Measurements from ENCODE around the gene MAN1C1.

DNA sequence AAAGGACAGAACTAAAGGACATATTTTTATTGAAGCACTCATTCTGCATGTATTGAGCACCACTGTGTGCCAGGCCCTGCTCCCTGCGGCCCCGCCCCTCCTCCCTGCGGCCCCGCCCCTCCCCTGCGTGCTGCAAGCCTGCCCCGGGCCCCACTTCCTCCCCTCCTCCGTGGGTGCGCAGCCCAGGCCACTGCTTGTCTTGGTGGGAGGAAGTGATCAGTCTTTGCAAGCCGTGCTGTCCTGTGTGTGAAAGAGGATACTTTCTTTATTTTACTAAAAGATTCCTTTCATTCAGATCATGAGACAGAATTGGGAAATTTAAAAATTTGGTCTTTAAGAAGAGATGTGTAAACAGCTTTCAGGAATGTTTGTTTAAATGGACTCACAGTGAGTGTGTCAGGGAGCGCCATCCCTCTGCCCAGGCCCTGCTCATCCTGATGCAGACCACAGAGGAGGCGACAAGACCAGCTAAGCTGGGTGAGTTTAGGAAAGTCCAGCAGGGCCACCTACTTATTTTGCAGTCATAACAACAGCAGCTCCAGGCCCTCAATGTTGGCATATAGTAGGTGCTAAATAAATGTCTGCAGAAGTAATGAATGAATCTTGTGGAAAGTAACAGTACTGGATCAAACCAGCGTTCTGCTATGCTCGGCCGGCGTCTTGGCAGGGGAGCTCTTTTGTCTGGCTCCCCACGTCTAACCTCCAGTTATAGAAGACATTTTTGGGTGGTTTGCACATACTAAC, 95.1 kb downstream of the MAN1C1 start:
- no peak for TF ChIP-seq CTCF (IDR thresholded peaks at IDR 0.05; ENCODE audit: low read depth, low read length)
- TF ChIP-seq POLR2A (IDR thresholded peaks at IDR 0.05; ENCODE audit: extremely low read depth, insufficient read length): no peak
- TF ChIP-seq MAX (IDR thresholded peaks at IDR 0.05; ENCODE audit: low read depth, low read length): no peak

Data from NB4 (cell line).